ENCODE data around the gene FAM181A. TPM values are rescaled to one million over a fixed set of nuclear protein-coding genes. Genes with fewer than 3 reads are reported as not detected.

The FAM181A gene
- total and polyA plus RNA-seq, 10 of the 15 experiments (the other 5 are each of a cell fraction or from before 2014, with no cell fraction given) = not detected

DNA sequence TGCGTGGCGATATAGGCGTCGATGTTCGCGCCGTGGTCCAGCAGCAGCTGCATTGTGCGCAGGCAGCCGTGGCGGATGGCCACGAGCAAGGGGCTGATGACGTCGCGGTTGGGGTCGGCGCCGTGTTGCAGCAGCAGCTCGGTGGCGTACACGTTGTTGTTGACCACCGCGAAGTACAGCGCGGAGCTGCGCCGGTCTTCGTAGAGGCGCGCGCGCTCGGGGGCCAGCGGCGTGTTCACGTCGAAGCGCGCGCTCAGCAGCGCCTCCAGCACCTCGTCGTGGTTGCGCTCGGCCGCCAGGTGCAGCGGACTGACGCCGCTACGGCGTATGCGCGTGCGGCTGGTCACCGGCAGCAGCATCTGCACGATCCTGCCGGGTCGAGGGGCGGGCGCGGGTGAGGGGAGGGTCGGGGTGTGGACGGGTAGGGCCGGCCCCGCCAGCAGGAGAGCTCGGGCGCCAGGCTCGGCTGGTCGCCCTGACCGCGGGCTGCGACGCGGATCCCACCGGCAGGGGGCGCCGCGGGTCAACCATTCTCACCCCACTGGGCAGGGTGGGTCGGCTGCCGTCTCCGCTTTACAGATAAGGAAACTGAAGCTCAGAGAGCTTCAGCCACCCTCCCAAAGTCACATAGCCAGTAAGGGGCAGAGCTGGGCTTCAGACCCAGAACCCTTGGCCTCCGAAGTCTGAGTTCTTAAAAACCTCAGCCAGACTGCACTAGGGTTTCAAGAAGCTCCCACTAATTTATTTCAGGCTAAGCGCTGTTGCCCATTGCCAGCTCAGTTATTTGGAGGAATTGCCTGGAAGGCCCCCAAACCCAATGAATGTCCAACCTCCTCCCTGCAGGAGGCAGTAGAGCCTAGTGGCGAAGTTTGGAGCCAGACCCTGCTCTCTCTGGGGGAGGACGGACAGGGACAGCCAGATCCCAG is 12.4 kb downstream of the FAM181A start (continued):
- TF ChIP-seq SUZ12 (IDR thresholded peaks at IDR 0.05; ENCODE audit: unreplicated experiment) (no peak), NR2F1 (conservative IDR thresholded peaks at IDR 0.05) (peak; percentile 54), BCL11A (IDR thresholded peaks at IDR 0.05; ENCODE audit: low read depth, low read length) (no peak), POU2F2 (IDR thresholded peaks at IDR 0.05; ENCODE audit: borderline replicate concordance, low read depth, low read length) (no peak), TCF7 (IDR thresholded peaks at IDR 0.05; ENCODE audit: borderline replicate concordance) (no peak), GATAD2B (conservative IDR thresholded peaks at IDR 0.05; ENCODE audit: low read depth) (peak; percentile 57; the same call in 1 of the 2 replicates), MTA3 (IDR thresholded peaks at IDR 0.05; ENCODE audit: borderline replicate concordance, low read length) (no peak; the same call in 1 of the 2 replicates), MEF2A (IDR thresholded peaks at IDR 0.05; ENCODE audit: insufficient read depth, low read depth, low read length) (no peak), RBBP5 (conservative IDR thresholded peaks at IDR 0.05) (no peak), ASH2L (IDR thresholded peaks at IDR 0.05; ENCODE audit: borderline replicate concordance, low read depth) (no peak), YY1 (IDR thresholded peaks at IDR 0.05; ENCODE audit: low read depth, low read length) (peak; percentile 77), TCF3 (IDR thresholded peaks at IDR 0.05; ENCODE audit: borderline replicate concordance, insufficient read depth, low read depth, low read length) (0 out of 2 replicates have a peak, but pooled peaks have one; percentile 25), TBL1XR1 (IDR thresholded peaks at IDR 0.05; ENCODE audit: low read depth, low read length) (peak; percentile 69; the same call in 1 of the 2 replicates), DPF2 (IDR thresholded peaks at IDR 0.05) (peak; percentile 56; the same call in 1 of the 2 replicates), RCOR1 (conservative IDR thresholded peaks at IDR 0.05; ENCODE audit: low read depth, low read length) (no peak), RB1 (IDR thresholded peaks at IDR 0.05; ENCODE audit: borderline replicate concordance) (peak; percentile 68; the same call in 1 of the 2 replicates), ZNF207 (IDR thresholded peaks at IDR 0.05; ENCODE audit: borderline replicate concordance) (peak; percentile 32; the same call in 1 of the 2 replicates), SP1 (IDR thresholded peaks at IDR 0.05; ENCODE audit: low read depth, low read length) (no peak), TARDBP (IDR thresholded peaks at IDR 0.05; ENCODE audit: borderline replicate concordance) (no peak), HDAC2 (IDR thresholded peaks at IDR 0.05) (no peak), SMC3 (IDR thresholded peaks at IDR 0.05; ENCODE audit: borderline replicate concordance, low read length) (peak; percentile 96), LARP7 (IDR thresholded peaks at IDR 0.05) (peak; percentile 51; the same call in 1 of the 2 replicates), STAT1 (conservative IDR thresholded peaks at IDR 0.05) (0 out of 2 replicates have a peak, but pooled peaks have one; percentile 51)
- TF ChIP-seq, protein P1, sequence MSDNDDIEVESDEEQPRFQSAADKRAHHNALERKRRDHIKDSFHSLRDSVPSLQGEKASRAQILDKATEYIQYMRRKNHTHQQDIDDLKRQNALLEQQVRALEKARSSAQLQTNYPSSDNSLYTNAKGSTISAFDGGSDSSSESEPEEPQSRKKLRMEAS (IDR thresholded peaks at IDR 0.05; ENCODE audit: low read depth, low read length) = peak; percentile 58
- TF ChIP-seq, protein P2, sequence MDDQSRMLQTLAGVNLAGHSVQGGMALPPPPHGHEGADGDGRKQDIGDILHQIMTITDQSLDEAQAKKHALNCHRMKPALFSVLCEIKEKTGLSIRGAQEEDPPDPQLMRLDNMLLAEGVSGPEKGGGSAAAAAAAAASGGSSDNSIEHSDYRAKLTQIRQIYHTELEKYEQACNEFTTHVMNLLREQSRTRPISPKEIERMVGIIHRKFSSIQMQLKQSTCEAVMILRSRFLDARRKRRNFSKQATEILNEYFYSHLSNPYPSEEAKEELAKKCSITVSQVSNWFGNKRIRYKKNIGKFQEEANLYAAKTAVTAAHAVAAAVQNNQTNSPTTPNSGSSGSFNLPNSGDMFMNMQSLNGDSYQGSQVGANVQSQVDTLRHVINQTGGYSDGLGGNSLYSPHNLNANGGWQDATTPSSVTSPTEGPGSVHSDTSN (IDR thresholded peaks at IDR 0.05; ENCODE audit: insufficient replicate concordance, low read depth, low read length) = no peak
- TF ChIP-seq, protein P3, sequence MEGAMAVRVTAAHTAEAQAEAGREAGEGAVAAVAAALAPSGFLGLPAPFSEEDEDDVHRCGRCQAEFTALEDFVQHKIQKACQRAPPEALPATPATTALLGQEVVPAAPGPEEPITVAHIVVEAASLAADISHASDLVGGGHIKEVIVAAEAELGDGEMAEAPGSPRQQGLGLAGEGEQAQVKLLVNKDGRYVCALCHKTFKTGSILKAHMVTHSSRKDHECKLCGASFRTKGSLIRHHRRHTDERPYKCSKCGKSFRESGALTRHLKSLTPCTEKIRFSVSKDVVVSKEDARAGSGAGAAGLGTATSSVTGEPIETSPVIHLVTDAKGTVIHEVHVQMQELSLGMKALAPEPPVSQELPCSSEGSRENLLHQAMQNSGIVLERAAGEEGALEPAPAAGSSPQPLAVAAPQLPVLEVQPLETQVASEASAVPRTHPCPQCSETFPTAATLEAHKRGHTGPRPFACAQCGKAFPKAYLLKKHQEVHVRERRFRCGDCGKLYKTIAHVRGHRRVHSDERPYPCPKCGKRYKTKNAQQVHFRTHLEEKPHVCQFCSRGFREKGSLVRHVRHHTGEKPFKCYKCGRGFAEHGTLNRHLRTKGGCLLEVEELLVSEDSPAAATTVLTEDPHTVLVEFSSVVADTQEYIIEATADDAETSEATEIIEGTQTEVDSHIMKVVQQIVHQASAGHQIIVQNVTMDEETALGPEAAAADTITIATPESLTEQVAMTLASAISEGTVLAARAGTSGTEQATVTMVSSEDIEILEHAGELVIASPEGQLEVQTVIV (IDR thresholded peaks at IDR 0.05; ENCODE audit: borderline replicate concordance, partially characterized antibody) = no peak
- TF ChIP-seq, protein P4, sequence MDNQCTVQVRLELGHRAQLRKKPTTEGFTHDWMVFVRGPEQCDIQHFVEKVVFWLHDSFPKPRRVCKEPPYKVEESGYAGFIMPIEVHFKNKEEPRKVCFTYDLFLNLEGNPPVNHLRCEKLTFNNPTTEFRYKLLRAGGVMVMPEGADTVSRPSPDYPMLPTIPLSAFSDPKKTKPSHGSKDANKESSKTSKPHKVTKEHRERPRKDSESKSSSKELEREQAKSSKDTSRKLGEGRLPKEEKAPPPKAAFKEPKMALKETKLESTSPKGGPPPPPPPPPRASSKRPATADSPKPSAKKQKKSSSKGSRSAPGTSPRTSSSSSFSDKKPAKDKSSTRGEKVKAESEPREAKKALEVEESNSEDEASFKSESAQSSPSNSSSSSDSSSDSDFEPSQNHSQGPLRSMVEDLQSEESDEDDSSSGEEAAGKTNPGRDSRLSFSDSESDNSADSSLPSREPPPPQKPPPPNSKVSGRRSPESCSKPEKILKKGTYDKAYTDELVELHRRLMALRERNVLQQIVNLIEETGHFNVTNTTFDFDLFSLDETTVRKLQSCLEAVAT (IDR thresholded peaks at IDR 0.05) = peak; percentile 26; the same call in 1 of the 2 replicates
